ENCODE data around the gene SCN4A. TPM values are rescaled to one million over a fixed set of nuclear protein-coding genes. Genes with fewer than 3 reads are reported as not detected.

SCN4A gene
- total RNA-seq, 1 experiment from 2014 or later: not detected

- no peak for TF ChIP-seq CTCF (conservative IDR thresholded peaks at IDR 0.05; ENCODE audit: low read depth, low read length)
- TF ChIP-seq EZH2 (IDR thresholded peaks at IDR 0.05; ENCODE audit: low read length, unreplicated experiment): no peak
- TF ChIP-seq EZH2phosphoT487 (IDR thresholded peaks at IDR 0.05; ENCODE audit: borderline replicate concordance, low read length): no peak
- Histone ChIP-seq H3K79me2 (ENCODE audit: low read length) (no peaks in the 10 kb centered on the region), H3K36me3 (ENCODE audit: low read depth, low read length) (no peaks in the 10 kb centered on the region), H4K20me1 (ENCODE audit: low read length) (no peaks in the 10 kb centered on the region), H3K4me1 (ENCODE audit: insufficient read depth, low read length) (no peaks in the 10 kb centered on the region), H2AFZ (ENCODE audit: low read length) (no peak overlapping the region), H3F3A (ENCODE audit: low read length, unreplicated experiment) (no peaks in the 10 kb centered on the region), H3K27ac (ENCODE audit: low read length) (no peak overlapping the region), H3K9ac (ENCODE audit: low read length) (no peak overlapping the region), H3K9me2 (replicated peaks; ENCODE audit: low read length) (no peaks in the 10 kb centered on the region), H3K4me2 (ENCODE audit: low read length) (no peak overlapping the region), H3K27me3 (ENCODE audit: low read length) (peaks cover 21% of the 10 kb centered on the region), H3K4me3 (ENCODE audit: low read length) (no peak overlapping the region), H3K9me3 (ENCODE audit: low read length) (no peaks in the 10 kb centered on the region)
- CTCF ChIA-PET: no interaction called here
- intact Hi-C loops (cut with micrococcal nuclease): no loop called here
- POLR2A ChIA-PET (ENCODE audit: unreplicated experiment): no interaction called here
- DNase-seq (no peak), ATAC-seq (no peak)
- BruUV-seq (replicated peaks): no TSS peak
Observed at GRCh38 chr17:63991611-63992010, 18.9 kb upstream of the SCN4A start.

GRCh38 chr17:63989622-63990345 is 17.1 kb upstream of the SCN4A start:
- Histone ChIP-seq H3K4me2 (ENCODE audit: low read length) (peak overlapping the region; percentile 51; the same call in 1 of the 2 replicates), H3K9me3 (ENCODE audit: low read length) (no peaks in the 10 kb centered on the region), H4K20me1 (ENCODE audit: low read length) (no peaks in the 10 kb centered on the region), H3K27me3 (ENCODE audit: low read length) (peaks cover 17% of the 10 kb centered on the region), H2AFZ (ENCODE audit: low read length) (no peak overlapping the region), H3F3A (ENCODE audit: low read length, unreplicated experiment) (no peaks in the 10 kb centered on the region), H3K4me3 (ENCODE audit: low read length) (no peak overlapping the region), H3K36me3 (ENCODE audit: low read depth, low read length) (no peaks in the 10 kb centered on the region), H3K79me2 (ENCODE audit: low read length) (no peaks in the 10 kb centered on the region), H3K9ac (ENCODE audit: low read length) (no peak overlapping the region), H3K9me2 (replicated peaks; ENCODE audit: low read length) (no peaks in the 10 kb centered on the region), H3K27ac (ENCODE audit: low read length) (no peak overlapping the region), H3K4me1 (ENCODE audit: insufficient read depth, low read length) (peaks cover 10% of the 10 kb centered on the region)
- ATAC-seq: no peak
- no peak for DNase-seq
- BruUV-seq (replicated peaks): no TSS peak
- TF ChIP-seq EZH2phosphoT487 (IDR thresholded peaks at IDR 0.05; ENCODE audit: borderline replicate concordance, low read length) (no peak), CTCF (conservative IDR thresholded peaks at IDR 0.05; ENCODE audit: low read depth, low read length) (no peak), EZH2 (IDR thresholded peaks at IDR 0.05; ENCODE audit: low read length, unreplicated experiment) (no peak)
- POLR2A ChIA-PET (ENCODE audit: unreplicated experiment): no interaction called here
- CTCF ChIA-PET: interaction anchor here (1.0 kb wide), 1 partner anchor 36 kb away, joined by 3 read pairs; no protein-coding TSS in a partner anchor
- intact Hi-C loops (cut with micrococcal nuclease): loop anchor here (2.0 kb wide), 1 partner anchor 71 kb away; the partner anchor contains the start of gene GH1

Data from PC-3 (cell line).